ENCODE measurements around the gene ATP1A3.
A peak's percentile ranks its signal among the peaks of the same experiment; 100 is the strongest.
"Not testable (repeated sequence)": the region's sequence is repeated elsewhere in the genome, so short reads cannot be mapped to it uniquely, and the experiment has no call there.

ATP1A3 gene

DNA sequence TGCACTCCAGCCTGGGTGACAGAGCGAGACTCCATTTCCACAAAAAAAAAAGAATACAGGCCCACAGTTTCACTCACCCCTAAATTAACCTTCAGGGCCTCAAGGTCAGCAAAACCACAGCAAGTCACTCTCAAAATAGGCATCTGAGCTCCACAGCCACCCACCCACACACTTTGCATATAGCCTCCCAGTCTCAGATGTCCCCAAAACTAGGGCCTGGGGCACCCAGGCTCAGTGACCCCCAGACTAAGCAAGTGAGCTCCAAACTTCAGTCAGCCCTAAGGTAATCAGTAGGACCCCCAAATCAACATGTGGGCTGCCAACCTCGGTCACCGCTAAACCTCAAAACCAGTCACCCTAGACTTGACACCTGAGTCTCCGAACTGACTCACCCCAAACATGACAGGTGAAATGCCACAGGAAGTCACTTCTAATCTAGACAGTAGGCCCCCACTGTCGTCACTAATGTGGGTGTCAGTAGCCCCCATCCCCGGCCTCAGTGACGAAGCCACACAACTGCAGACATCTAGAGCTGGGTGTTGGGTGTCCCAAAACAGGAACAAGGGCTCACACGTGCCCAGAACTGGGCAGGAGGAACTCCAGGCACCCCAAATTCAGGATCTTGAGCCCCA, 48.8 kb downstream of the ATP1A3 start:
- DNase-seq (ENCODE audit: low read depth in 2 of 2), result peak; percentile 76 to 81

- DNase-seq (ENCODE audit: low read depth in 2 of 2), result no peak
Measured at GRCh38 chr19:41944336-41944735, 49.7 kb downstream of the ATP1A3 start.

- DNase-seq (ENCODE audit: low read depth in 2 of 2), result no peak
Measured at GRCh38 chr19:41941410-41942202, 52.4 kb downstream of the ATP1A3 start.

GRCh38 chr19:41940731-41941409, 53.2 kb downstream of the ATP1A3 start:
- no peak for DNase-seq (ENCODE audit: low read depth in 2 of 2)

DNA sequence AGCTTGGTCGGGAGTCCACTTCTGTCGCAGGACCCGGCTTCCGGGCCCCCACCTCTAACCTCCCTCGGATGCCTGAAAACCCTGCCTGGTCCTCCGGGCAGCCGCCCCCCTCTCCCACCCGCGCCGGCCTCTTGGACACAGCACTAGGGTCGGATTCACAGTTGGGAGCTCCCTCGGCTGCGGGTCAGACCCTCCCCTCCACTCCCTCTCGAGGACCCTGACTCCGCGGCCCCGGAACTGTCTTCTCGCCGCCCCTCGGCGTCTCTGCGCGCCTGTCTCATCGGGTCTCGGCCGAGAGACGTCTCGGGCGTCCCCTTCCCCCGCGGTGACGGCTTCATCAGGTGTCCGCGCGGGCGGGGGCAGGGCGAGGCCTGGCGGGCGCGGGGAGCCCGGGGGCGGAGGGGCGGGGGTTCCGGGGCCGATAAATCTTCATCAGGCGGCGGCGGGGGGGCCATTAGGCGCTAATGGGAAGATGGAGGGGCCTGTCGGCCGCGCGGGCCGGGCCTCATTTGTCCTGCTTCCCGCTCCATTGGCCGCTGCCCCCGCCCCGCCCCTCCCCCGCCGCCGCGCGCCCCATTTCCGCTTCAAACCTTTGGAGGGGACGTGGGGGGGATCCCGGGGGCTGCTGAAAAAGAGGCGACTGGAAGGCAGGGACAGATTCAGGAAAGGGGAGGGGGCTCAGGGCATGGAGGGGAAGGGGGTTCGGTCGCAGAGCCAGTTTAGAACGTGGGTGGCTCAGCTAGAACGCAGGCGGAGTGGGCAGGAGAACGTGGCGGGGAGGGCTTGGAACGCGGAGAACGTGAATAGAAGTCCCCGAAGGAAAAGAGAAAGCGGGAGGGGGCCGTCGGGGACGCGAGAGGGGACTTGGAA, 53.9 kb downstream of the ATP1A3 start:
- DNase-seq (ENCODE audit: low read depth in 2 of 2), result no peak

GRCh38 chr19:41939209-41939608, 54.8 kb downstream of the ATP1A3 start:
- not testable (repeated sequence) for DNase-seq (ENCODE audit: low read depth in 2 of 2)

- no peak for DNase-seq (ENCODE audit: low read depth in 2 of 2)
Measured at GRCh38 chr19:41937525-41938468, 56.2 kb downstream of the ATP1A3 start.

DNA sequence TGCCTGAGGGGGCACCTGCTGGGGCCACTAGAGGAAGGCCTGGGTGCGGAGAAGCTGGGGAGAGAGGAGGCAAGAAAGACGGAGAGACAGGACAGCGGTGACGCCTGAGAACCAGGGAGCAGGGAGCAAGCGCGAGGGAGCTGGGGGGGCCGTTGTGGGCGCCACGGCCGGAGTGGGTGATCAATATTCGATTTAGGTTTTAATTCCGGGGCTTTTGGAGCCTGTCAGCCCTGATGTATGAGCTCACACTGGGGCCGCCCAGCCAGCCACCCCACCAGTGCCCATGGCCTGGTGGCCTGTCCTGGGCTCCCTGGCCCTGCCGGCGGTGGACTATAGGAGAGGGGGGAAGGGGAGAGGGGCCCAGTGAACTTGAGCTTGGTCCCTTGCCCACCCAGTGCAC, 57.1 kb downstream of the ATP1A3 start:
- no peak for DNase-seq (ENCODE audit: low read depth in 2 of 2)

GRCh38 chr19:41936416-41936850, 57.6 kb downstream of the ATP1A3 start:
- DNase-seq (ENCODE audit: low read depth in 2 of 2), result no peak

- no peak for DNase-seq (ENCODE audit: low read depth in 2 of 2)
Measured at GRCh38 chr19:41935760-41936415, 58.1 kb downstream of the ATP1A3 start.

DNA sequence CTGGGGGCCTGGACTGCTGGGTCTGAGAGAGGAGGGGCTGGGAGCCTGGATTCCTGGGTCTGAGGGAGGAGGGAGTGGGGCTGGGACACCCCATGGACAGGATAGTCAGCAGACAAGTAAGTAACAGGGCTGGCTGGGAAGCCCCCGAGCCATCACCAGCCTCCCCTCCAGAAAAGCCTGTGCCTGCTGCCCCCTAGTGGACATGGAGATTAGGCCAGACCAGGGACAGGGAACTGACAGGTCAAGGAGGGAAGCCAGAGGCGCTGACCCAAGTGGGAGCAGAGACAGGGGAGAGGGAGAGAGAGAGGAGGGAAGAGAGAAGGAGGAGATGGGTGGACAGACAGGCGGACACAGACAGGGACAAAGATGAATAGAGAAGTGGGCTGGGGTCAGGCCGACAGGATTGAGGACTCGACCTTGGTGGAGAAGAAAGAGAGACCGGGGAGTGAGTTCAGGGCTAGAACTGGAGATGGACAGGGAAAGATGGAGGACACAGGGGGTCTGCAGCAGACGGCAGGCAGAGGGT, 59.1 kb downstream of the ATP1A3 start:
- peak; percentile 51 to 56 for DNase-seq (ENCODE audit: low read depth in 2 of 2)

GRCh38 chr19:41933693-41934426, 60.2 kb downstream of the ATP1A3 start:
- no peak for DNase-seq (ENCODE audit: low read depth in 2 of 2)

GRCh38 chr19:41932720-41933332, 61.2 kb downstream of the ATP1A3 start:
- no peak for DNase-seq (ENCODE audit: low read depth in 2 of 2)

- DNase-seq (ENCODE audit: low read depth in 2 of 2), result no peak
Measured at GRCh38 chr19:41932259-41932719, 61.7 kb downstream of the ATP1A3 start.

DNA sequence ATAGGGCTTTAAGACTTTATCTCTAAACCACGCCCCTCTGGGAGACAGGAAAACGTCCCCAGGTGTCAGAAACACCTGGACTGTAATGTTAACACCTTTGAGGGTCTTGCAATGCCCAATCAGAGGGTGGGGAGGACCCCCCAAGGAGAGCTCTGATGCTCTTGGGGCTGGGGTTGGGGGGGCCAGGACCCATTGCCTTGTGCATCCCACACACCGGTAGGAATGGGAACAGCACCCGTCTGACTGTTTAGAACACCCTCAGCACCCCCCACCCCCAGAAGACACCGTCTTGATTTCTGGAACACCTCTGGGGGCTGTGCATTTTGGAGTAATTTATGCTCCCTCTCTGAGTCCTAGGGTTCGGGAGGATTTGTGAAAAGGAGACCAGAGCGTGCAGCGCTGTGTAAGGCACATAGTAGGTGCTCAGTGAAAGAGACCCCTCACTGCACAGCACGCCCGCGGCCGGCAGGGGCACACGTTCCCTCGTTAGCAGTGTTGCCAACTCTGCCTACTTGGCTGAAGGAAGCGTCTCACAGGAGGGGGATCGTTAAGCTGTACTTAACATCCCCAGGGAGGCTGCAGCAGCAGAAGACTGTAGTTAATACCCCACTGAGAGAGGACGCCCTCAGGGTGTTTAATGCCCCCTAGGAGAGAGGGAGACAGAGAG, 63.0 kb downstream of the ATP1A3 start:
- DNase-seq (ENCODE audit: low read depth in 2 of 2), result no peak

DNA sequence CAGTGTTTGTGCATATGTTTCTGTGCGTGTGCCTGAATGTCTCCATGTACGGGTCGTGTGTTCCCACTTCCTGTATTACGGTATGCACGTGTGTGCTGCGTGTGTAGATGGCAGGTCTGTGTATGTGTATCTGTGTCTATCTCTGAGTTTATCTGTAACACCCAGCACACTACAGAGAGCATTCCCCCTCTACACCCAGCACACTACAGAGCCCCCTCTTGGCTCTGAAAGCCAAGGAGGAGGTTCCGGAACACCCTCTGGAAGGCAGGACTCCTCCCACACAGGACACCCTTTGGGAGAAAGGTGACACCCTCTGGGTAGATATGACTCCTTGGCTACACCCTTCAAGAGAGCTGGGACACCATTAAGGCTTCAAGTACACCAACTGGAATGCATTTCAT, 63.7 kb downstream of the ATP1A3 start:
- DNase-seq (ENCODE audit: low read depth in 2 of 2), result no peak

GRCh38 chr19:41929536-41930071, 64.4 kb downstream of the ATP1A3 start:
- DNase-seq (ENCODE audit: low read depth in 2 of 2), result no peak
